Gastroesophageal sphincter (tissue), 4 donors: ENCODE measurements around the gene CADPS2. TPM values are rescaled to one million over a fixed set of nuclear protein-coding genes. Genes with fewer than 3 reads are reported as not detected.
A peak's percentile ranks its signal among the peaks of the same experiment; 100 is the strongest.

Experiments
- ATAC-seq: fragments of 150-250 bp; one replicate; pipeline ENCODE4 v1.9.1; 2016; ENCODE audit warnings: mild to moderate bottlenecking, moderate library complexity
- H3K27ac ChIP-seq, 4 donors: fragments of 200-600 bp; sonication (generic) in 3 of 4; 1 replicate in 3 of 4; 2 replicates in 1 of 4; pipeline ENCODE4 v1.5.1; 2016 to 2019
- H3K27me3 ChIP-seq: fragments of 200-600 bp; sonication (generic); one replicate; pipeline ENCODE4 v1.5.1; 2019
- H3K36me3 ChIP-seq, 2 donors: fragments of 200-600 bp; sonication (generic); one replicate each; pipeline ENCODE4 v1.5.1; 2019; ENCODE audit warnings: control low read depth in 1 of 2
- H3K4me1 ChIP-seq, 3 donors: fragments of 200-600 bp; sonication (generic); 1 replicate in 2 of 3; 2 replicates in 1 of 3; pipeline ENCODE4 v1.5.1; 2016 to 2019; ENCODE audit warnings: control low read depth in 2 of 3
- H3K4me3 ChIP-seq, 2 donors: fragments of 200-600 bp; sonication (generic); one replicate each; pipeline ENCODE4 v1.5.1; 2019; ENCODE audit warnings: mild to moderate bottlenecking in 1 of 2, moderate library complexity in 1 of 2
- H3K9me3 ChIP-seq, 3 donors: fragments of 200-600 bp; sonication (generic); one replicate each; pipeline ENCODE4 v1.5.1; 2017 to 2019; ENCODE audit warnings: control low read depth in 2 of 3
- EP300 ChIP-seq: sonication (generic); formaldehyde crosslinking; IDR thresholded peaks from one replicate; pipeline ENCODE4 v1.6.1; 2017; ENCODE audit warnings: antibody characterized with exemption, mild to moderate bottlenecking
- POLR2A ChIP-seq, 2 donors: fragments of 450-650 bp; IDR thresholded peaks; one replicate each; pipeline ENCODE4 v1.6.1; 2017; ENCODE audit warnings: antibody characterized with exemption in 2 of 2, mild to moderate bottlenecking in 2 of 2, moderate library complexity in 1 of 2
- POLR2AphosphoS5 ChIP-seq: sonication (generic); formaldehyde crosslinking; IDR thresholded peaks from one replicate; pipeline ENCODE4 v1.6.1; 2017; ENCODE audit warnings: antibody characterized with exemption
- WGBS, 2 donors: methylation state at CpG; one replicate each; pipeline ENCODE4 v1.1.5; 2018; ENCODE audit warnings: low coverage in 1 of 2; 5-methylcytosine and 5-hydroxymethylcytosine counted together
- total RNA-seq, 4 donors: library from RNA; depleted of rRNA; stranded (reverse); fragments of >200 nt; gene quantifications; one replicate each; pipeline ENCODE4 v1.1.0, GENCODE V29; 2016
- TF ChIP-seq, protein P1 (sequence below), 4 experiments: fragments of 200-600 bp in 2 of 4; fragments of 450-650 bp in 2 of 4; sonication (generic) in 1 of 4; IDR thresholded peaks; one replicate each; pipeline ENCODE4 v1.5.1; 2017 to 2019; ENCODE audit warnings: antibody characterized with exemption in 4 of 4, mild to moderate bottlenecking in 2 of 4, moderate library complexity in 2 of 4

CADPS2 gene
- total RNA-seq, 4 donors from 2014 or later: 20.3 to 205 (median 138) TPM

DNA sequence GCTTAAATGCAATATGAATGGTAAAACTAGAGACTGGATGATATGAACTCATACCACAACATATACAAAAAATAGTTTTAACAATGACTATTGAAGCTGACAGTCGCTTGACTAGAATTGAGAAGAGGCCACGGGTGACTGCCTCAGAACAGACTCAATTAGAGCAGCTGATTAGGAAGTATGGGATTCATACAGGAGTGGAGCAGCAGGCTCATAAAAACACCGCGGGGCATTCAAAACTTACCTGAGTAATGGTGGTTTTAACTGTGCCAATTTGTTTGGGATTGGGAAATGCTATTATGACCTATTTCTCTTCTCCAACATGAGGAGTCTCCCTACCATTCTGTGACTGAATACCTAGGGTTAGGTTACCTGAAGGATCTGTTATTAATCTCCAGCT is 2.1 kb downstream of the CADPS2 start:
- peak overlapping the region; percentile 82 to 93 for H3K4me3 ChIP-seq

DNA sequence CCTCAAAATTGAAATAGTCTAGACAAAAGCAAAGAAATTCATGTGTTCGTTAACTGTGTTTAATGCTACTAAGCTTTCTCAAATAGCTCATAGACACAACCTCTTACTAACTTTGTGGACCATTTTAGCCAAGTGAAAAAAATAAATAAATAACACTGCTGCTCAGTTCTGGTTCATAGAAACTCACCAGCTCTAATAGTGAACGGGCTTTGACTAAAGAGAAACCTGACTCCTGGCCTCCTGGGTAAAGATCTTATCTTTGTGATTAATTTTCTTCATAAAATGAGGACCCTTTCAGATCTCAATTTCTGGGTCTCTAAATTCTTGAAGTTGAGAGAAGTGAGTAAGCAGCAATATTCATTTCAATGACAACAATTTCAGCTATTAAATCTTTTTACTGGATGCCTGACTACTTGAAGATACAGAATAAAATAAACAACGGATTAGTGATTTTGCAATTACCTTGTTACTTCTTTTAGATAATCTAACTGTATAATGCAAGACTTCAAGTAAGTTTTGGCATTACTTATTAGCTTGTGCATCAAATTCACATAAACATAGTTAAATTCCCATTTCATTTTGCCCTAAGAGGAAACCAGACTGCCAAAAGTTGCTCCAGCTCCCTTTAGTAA is 3.1 kb downstream of the CADPS2 start:
- Histone ChIP-seq H3K4me3 (peak overlapping the region in 1 of 2 donors; percentile 82), H3K4me1 (peaks cover 2 to 69% (median 10%) of the 10 kb centered on the region in 3 donors), H3K27me3 (no peaks in the 10 kb centered on the region), H3K9me3 (no peaks in the 10 kb centered on the region), H3K27ac (peak overlapping the region in 3 of 4 donors; percentile 2 to 96 (median 52)), H3K36me3 (no peaks in the 10 kb centered on the region)
- no peak for ATAC-seq
- 44 to 64% methylated on average over 3 of the region's 3 CpGs for WGBS, 2 donors
- TF ChIP-seq, protein P1, sequence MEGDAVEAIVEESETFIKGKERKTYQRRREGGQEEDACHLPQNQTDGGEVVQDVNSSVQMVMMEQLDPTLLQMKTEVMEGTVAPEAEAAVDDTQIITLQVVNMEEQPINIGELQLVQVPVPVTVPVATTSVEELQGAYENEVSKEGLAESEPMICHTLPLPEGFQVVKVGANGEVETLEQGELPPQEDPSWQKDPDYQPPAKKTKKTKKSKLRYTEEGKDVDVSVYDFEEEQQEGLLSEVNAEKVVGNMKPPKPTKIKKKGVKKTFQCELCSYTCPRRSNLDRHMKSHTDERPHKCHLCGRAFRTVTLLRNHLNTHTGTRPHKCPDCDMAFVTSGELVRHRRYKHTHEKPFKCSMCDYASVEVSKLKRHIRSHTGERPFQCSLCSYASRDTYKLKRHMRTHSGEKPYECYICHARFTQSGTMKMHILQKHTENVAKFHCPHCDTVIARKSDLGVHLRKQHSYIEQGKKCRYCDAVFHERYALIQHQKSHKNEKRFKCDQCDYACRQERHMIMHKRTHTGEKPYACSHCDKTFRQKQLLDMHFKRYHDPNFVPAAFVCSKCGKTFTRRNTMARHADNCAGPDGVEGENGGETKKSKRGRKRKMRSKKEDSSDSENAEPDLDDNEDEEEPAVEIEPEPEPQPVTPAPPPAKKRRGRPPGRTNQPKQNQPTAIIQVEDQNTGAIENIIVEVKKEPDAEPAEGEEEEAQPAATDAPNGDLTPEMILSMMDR (IDR thresholded peaks at IDR 0.05): no peak
- TF ChIP-seq EP300 (no peak), POLR2A (IDR thresholded peaks at IDR 0.05) (no peak), POLR2AphosphoS5 (no peak)

More for the DNA sequence above, 2.1 kb downstream of the CADPS2 start:
- H3K36me3 ChIP-seq: no peaks in the 10 kb centered on the region
- no peaks in the 10 kb centered on the region for H3K9me3 ChIP-seq
- TF ChIP-seq POLR2AphosphoS5 (no peak), EP300 (no peak), POLR2A (IDR thresholded peaks at IDR 0.05) (no peak)
- TF ChIP-seq, protein P1 (IDR thresholded peaks at IDR 0.05): no peak
- ATAC-seq: no peak
- no peaks in the 10 kb centered on the region for H3K27me3 ChIP-seq
- WGBS, 2 donors: 53% methylated on average over 4 of the region's 4 CpGs; no CpG with 5 or more reads in 1 of the 2 donors
- peak overlapping the region in 3 of 4 donors; percentile 7 to 96 (median 96) for H3K27ac ChIP-seq
- H3K4me1 ChIP-seq: peaks cover 2 to 69% (median 10%) of the 10 kb centered on the region in 3 donors

DNA sequence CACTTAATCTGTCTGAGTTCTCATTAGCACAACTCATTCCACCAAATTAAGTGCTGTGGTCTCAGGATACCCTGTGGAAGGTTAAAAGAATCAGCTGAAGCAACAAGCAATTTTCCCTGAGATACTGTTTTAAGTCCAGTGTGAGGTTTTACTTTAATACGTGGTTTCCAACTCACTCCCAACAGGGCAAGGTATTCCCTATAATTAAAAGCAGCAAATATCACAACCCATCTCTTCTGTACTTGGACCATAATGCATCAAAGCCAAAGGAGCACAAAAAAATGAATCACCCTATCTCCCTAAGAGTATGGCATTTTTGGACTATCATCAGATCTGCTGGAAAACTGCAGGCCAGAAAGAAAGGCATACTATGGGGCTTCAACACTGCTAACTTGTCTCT is 4.9 kb downstream of the CADPS2 start:
- Histone ChIP-seq H3K4me3 (peak overlapping the region in 1 of 2 donors; percentile 30), H3K4me1 (peaks cover 0 to 61% (median 10%) of the 10 kb centered on the region in 3 donors), H3K9me3 (no peaks in the 10 kb centered on the region), H3K27me3 (no peaks in the 10 kb centered on the region), H3K36me3 (no peaks in the 10 kb centered on the region), H3K27ac (peak overlapping the region in 3 of 4 donors; percentile 3 to 55 (median 41))
- TF ChIP-seq EP300 (no peak), POLR2A (IDR thresholded peaks at IDR 0.05) (no peak), POLR2AphosphoS5 (no peak)
- TF ChIP-seq, protein P1 (IDR thresholded peaks at IDR 0.05): no peak
- no peak for ATAC-seq
- WGBS, 2 donors: 22 to 100% methylated on average over 1 of the region's 1 CpG

DNA sequence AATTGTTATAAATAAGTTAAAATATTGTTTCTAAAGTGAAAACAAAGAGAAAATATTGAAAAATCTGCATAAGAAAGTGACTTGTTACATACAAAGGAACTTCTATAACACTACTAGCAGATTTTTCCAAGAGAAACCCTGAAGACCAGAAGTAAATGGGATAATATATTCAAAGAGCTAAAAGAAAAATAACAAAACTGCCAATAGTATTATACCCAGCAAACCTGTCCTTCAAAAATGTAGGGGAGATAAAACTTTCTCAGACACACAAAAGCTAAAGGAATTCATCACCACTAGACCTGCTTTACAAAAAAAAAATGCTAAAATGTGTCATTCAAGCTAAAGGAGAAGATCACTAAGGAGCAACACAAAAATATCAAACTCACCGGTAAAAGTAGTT is 17.0 kb downstream of the CADPS2 start:
- Histone ChIP-seq H3K27me3 (no peaks in the 10 kb centered on the region), H3K4me3 (no peak overlapping the region), H3K27ac (no peak overlapping the region), H3K9me3 (peaks cover 0 to 12% (median 3%) of the 10 kb centered on the region in 3 donors), H3K36me3 (no peaks in the 10 kb centered on the region), H3K4me1 (peaks cover 0 to 12% (median 0%) of the 10 kb centered on the region in 3 donors)
- TF ChIP-seq, protein P1 (IDR thresholded peaks at IDR 0.05): no peak
- TF ChIP-seq EP300 (no peak), POLR2AphosphoS5 (no peak), POLR2A (IDR thresholded peaks at IDR 0.05) (no peak)
- WGBS, 2 donors: 36 to 100% methylated on average over 1 of the region's 1 CpG
- no peak for ATAC-seq

DNA sequence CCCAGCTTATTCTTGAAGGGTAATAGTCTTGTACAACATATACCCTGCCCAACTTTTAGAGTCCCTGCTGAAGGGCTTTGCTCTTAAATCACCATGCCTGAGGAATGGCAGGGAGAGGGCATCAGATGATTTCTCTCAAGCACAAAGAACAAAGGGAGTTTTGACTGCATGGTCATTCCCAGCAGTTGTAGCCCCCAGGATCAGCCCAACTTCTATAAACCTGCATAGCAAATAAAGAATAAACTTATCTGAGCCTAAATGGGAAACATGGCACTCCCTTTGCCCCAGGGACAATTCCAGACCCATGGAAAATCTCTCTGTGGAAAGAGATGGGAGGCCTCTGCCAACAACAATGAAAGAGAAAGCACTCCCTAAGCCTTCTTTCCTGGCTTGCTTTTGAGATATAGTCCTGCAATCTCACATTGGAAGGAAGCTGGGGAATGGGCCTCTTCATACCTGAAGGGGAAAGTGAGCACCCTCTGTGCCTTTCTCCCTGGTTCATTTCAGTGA is 18.7 kb downstream of the CADPS2 start:
- Histone ChIP-seq H3K4me3 (no peak overlapping the region), H3K27ac (no peak overlapping the region), H3K27me3 (no peaks in the 10 kb centered on the region), H3K36me3 (no peaks in the 10 kb centered on the region), H3K9me3 (peaks cover 0 to 12% (median 3%) of the 10 kb centered on the region in 3 donors), H3K4me1 (peaks cover 0 to 12% (median 0%) of the 10 kb centered on the region in 3 donors)
- TF ChIP-seq POLR2AphosphoS5: no peak
- no peak for TF ChIP-seq POLR2A (IDR thresholded peaks at IDR 0.05)
- no peak for TF ChIP-seq EP300
- TF ChIP-seq, protein P1 (IDR thresholded peaks at IDR 0.05): no peak
- no peak for ATAC-seq
